ENCODE data around the gene DNASE1L2. TPM values are rescaled to one million over a fixed set of nuclear protein-coding genes. Genes with fewer than 3 reads are reported as not detected.

The DNASE1L2 gene
- total RNA-seq, 1 donor from 2014 or later = 1.6 TPM

- intact Hi-C loops (cut with micrococcal nuclease) = no loop called here
- H3K4me3 Mint-ChIP-seq = peak overlapping the region; percentile 86
- H3K27me3 Mint-ChIP-seq (ENCODE audit: insufficient read depth) = peaks cover 11% of the 10 kb centered on the region
- H3K27ac Mint-ChIP-seq = peak overlapping the region; percentile 68
- H3K9me3 Mint-ChIP-seq = no peaks in the 10 kb centered on the region
- H3K4me1 Mint-ChIP-seq (ENCODE audit: low read depth) = peaks cover 22% of the 10 kb centered on the region
- DNase-seq (ENCODE audit: low spot score) = no peak
- H3K36me3 Mint-ChIP-seq (ENCODE audit: low read depth) = peaks cover 11% of the 10 kb centered on the region
Measured at GRCh38 chr16:2206420-2206779, 29.8 kb upstream of the DNASE1L2 start.

- intact Hi-C loops (cut with micrococcal nuclease) = no loop called here
- DNase-seq (ENCODE audit: low spot score) = no peak
- Mint-ChIP-seq H3K4me1 (ENCODE audit: low read depth) (peaks cover 25% of the 10 kb centered on the region), H3K36me3 (ENCODE audit: low read depth) (peaks cover 12% of the 10 kb centered on the region), H3K27ac (peak overlapping the region; percentile 67), H3K4me3 (peak overlapping the region; percentile 86), H3K9me3 (no peaks in the 10 kb centered on the region), H3K27me3 (ENCODE audit: insufficient read depth) (peaks cover 7% of the 10 kb centered on the region)
Measured at GRCh38 chr16:2206780-2207433, 29.3 kb upstream of the DNASE1L2 start.

GRCh38 chr16:2207872-2208271 lies 28.4 kb upstream of the DNASE1L2 start:
- peak overlapping the region; percentile 67 for H3K27ac Mint-ChIP-seq
- peaks cover 4% of the 10 kb centered on the region for H3K27me3 Mint-ChIP-seq (ENCODE audit: insufficient read depth)
- DNase-seq (ENCODE audit: low spot score) = no peak
- peaks cover 19% of the 10 kb centered on the region for H3K36me3 Mint-ChIP-seq (ENCODE audit: low read depth)
- H3K4me1 Mint-ChIP-seq (ENCODE audit: low read depth) = peaks cover 33% of the 10 kb centered on the region
- H3K9me3 Mint-ChIP-seq = no peaks in the 10 kb centered on the region
- intact Hi-C loops (cut with micrococcal nuclease) = no loop called here
- H3K4me3 Mint-ChIP-seq = peak overlapping the region; percentile 86

- no peak for DNase-seq (ENCODE audit: low spot score)
- Mint-ChIP-seq H3K4me3 (peak overlapping the region; percentile 86), H3K27ac (no peak overlapping the region), H3K36me3 (ENCODE audit: low read depth) (peaks cover 22% of the 10 kb centered on the region), H3K9me3 (no peaks in the 10 kb centered on the region), H3K27me3 (ENCODE audit: insufficient read depth) (peaks cover 4% of the 10 kb centered on the region), H3K4me1 (ENCODE audit: low read depth) (peaks cover 37% of the 10 kb centered on the region)
- intact Hi-C loops (cut with micrococcal nuclease) = no loop called here
Measured at GRCh38 chr16:2208308-2208707, 27.9 kb upstream of the DNASE1L2 start.

GRCh38 chr16:2208772-2209171 lies 27.5 kb upstream of the DNASE1L2 start:
- Mint-ChIP-seq H3K9me3 (no peaks in the 10 kb centered on the region), H3K4me1 (ENCODE audit: low read depth) (peaks cover 36% of the 10 kb centered on the region), H3K27me3 (ENCODE audit: insufficient read depth) (peaks cover 2% of the 10 kb centered on the region), H3K4me3 (no peak overlapping the region), H3K27ac (no peak overlapping the region), H3K36me3 (ENCODE audit: low read depth) (peaks cover 24% of the 10 kb centered on the region)
- DNase-seq (ENCODE audit: low spot score) = no peak
- intact Hi-C loops (cut with micrococcal nuclease) = no loop called here

GRCh38 chr16:2209258-2210008 lies 26.8 kb upstream of the DNASE1L2 start:
- Mint-ChIP-seq H3K4me1 (ENCODE audit: low read depth) (peaks cover 33% of the 10 kb centered on the region), H3K9me3 (no peaks in the 10 kb centered on the region)

GRCh38 chr16:2210009-2210332 lies 26.3 kb upstream of the DNASE1L2 start:
- Mint-ChIP-seq H3K4me1 (ENCODE audit: low read depth) (peaks cover 29% of the 10 kb centered on the region), H3K27ac (no peak overlapping the region), H3K4me3 (no peak overlapping the region), H3K27me3 (ENCODE audit: insufficient read depth) (no peaks in the 10 kb centered on the region), H3K36me3 (ENCODE audit: low read depth) (peaks cover 24% of the 10 kb centered on the region), H3K9me3 (no peaks in the 10 kb centered on the region)
- DNase-seq (ENCODE audit: low spot score) = no peak
- intact Hi-C loops (cut with micrococcal nuclease) = loop anchor here (10.0 kb wide), 1 partner anchor 135 kb away; the partner anchor contains the start of gene ABCA3

More at GRCh38 chr16:2209258-2210008, 26.8 kb upstream of the DNASE1L2 start:
- Mint-ChIP-seq H3K27ac (no peak overlapping the region), H3K4me3 (no peak overlapping the region), H3K27me3 (ENCODE audit: insufficient read depth) (peaks cover 1% of the 10 kb centered on the region), H3K36me3 (ENCODE audit: low read depth) (peaks cover 24% of the 10 kb centered on the region)
- intact Hi-C loops (cut with micrococcal nuclease) = loop anchor here (10.0 kb wide), 1 partner anchor 135 kb away; the partner anchor contains the start of gene ABCA3
- no peak for DNase-seq (ENCODE audit: low spot score)

GRCh38 chr16:2210386-2211365 lies 25.6 kb upstream of the DNASE1L2 start, which contains the start of gene BRICD5:
BRICD5 (minus strand) TSS chr16:2210863; CDS start chr16:2210833, 30 bp downstream.
- intact Hi-C loops (cut with micrococcal nuclease) = loop anchor here (10.0 kb wide), 1 partner anchor 134 kb away; the partner anchor contains the start of gene ABCA3
- Mint-ChIP-seq H3K27ac (no peak within 1 kb of the TSS), H3K9me3 (no peaks in the 10 kb centered on the region), H3K4me1 (ENCODE audit: low read depth) (peaks cover 29% of the 10 kb centered on the region), H3K27me3 (ENCODE audit: insufficient read depth) (no peaks in the 10 kb centered on the region), H3K4me3 (peak within 1 kb of the TSS; percentile 87), H3K36me3 (ENCODE audit: low read depth) (peaks cover 24% of the 10 kb centered on the region)
- DNase-seq (ENCODE audit: low spot score) = no peak

- intact Hi-C loops (cut with micrococcal nuclease) = loop anchor here (10.0 kb wide), 1 partner anchor 133 kb away; the partner anchor contains the start of gene ABCA3
- peak overlapping the region; percentile 87 for H3K4me3 Mint-ChIP-seq
- no peak overlapping the region for H3K27ac Mint-ChIP-seq
- no peaks in the 10 kb centered on the region for H3K27me3 Mint-ChIP-seq (ENCODE audit: insufficient read depth)
- peaks cover 22% of the 10 kb centered on the region for H3K36me3 Mint-ChIP-seq (ENCODE audit: low read depth)
- no peaks in the 10 kb centered on the region for H3K9me3 Mint-ChIP-seq
- H3K4me1 Mint-ChIP-seq (ENCODE audit: low read depth) = peaks cover 28% of the 10 kb centered on the region
- DNase-seq (ENCODE audit: low spot score) = no peak
Measured at GRCh38 chr16:2211923-2212347, 24.3 kb upstream of the DNASE1L2 start.

- Mint-ChIP-seq H3K4me1 (ENCODE audit: low read depth) (peaks cover 21% of the 10 kb centered on the region), H3K4me3 (peak overlapping the region; percentile 87), H3K27me3 (ENCODE audit: insufficient read depth) (no peaks in the 10 kb centered on the region), H3K9me3 (no peaks in the 10 kb centered on the region), H3K27ac (peak overlapping the region; percentile 65), H3K36me3 (ENCODE audit: low read depth) (peaks cover 17% of the 10 kb centered on the region)
- no peak for DNase-seq (ENCODE audit: low spot score)
- intact Hi-C loops (cut with micrococcal nuclease) = loop anchor here (10.0 kb wide), 1 partner anchor 132 kb away; the partner anchor contains the start of gene ABCA3
Measured at GRCh38 chr16:2212362-2213324, 23.6 kb upstream of the DNASE1L2 start.

- intact Hi-C loops (cut with micrococcal nuclease) = loop anchor here (2.0 to 10.0 kb wide), 2 partner anchors 55 to 131 kb away; partner anchors contain the start of genes ABCA3 and RNPS1
- H3K27ac Mint-ChIP-seq = peak overlapping the region; percentile 65
- DNase-seq (ENCODE audit: low spot score) = no peak
- H3K27me3 Mint-ChIP-seq (ENCODE audit: insufficient read depth) = no peaks in the 10 kb centered on the region
- peaks cover 18% of the 10 kb centered on the region for H3K4me1 Mint-ChIP-seq (ENCODE audit: low read depth)
- no peaks in the 10 kb centered on the region for H3K9me3 Mint-ChIP-seq
- peaks cover 15% of the 10 kb centered on the region for H3K36me3 Mint-ChIP-seq (ENCODE audit: low read depth)
- H3K4me3 Mint-ChIP-seq = peak overlapping the region; percentile 87
Measured at GRCh38 chr16:2213817-2214718, 22.2 kb upstream of the DNASE1L2 start.

Measured in activated T-helper 1 cell treated with anti-CD3 and anti-CD28 coated beads, Interleukin-12 subunit alpha, Interleukin-12 subunit beta, Interleukin-2, Interleukin-4 antibody, amounts not matched to agents 30 ng/mL and 10 ng/mL and 1 ng/mL, durations not matched to agents 14 hours and 24 hours and 36 hours (primary cell).